G401 (cell line): ENCODE results near the gene TNC. TPM values are rescaled to one million over a fixed set of nuclear protein-coding genes. Genes with fewer than 3 reads are reported as not detected.

Source experiments
- DNase-seq: peaks from one replicate; pipeline ENCODE4 v3.0.0-alpha.2; 2015; ENCODE audit warnings: low spot score
- in situ Hi-C: cut with HindIII; loops from 2 replicates; pipeline ENCODE4 v1.10.0; 2016; ENCODE audit warnings: low sequenced_read_pairs, mixed read lengths
- total RNA-seq: library from RNA; depleted of rRNA; stranded (reverse); fragments of >200 nt; shearing (Covaris generic); gene quantifications from 2 replicates; pipeline ENCODE4 v1.2.3, GENCODE V29; 2014

Gene TNC
- total RNA-seq, 1 experiment from 2014 or later: not detected

GRCh38 chr9:115069302-115069701, 48.7 kb downstream of the TNC start:
- in situ Hi-C loops: no loop called here

GRCh38 chr9:115068031-115068430, 49.9 kb downstream of the TNC start:
- in situ Hi-C loops: no loop called here
- no peak for DNase-seq

More at GRCh38 chr9:115069302-115069701, 48.7 kb downstream of the TNC start:
- DNase-seq: no peak

DNA sequence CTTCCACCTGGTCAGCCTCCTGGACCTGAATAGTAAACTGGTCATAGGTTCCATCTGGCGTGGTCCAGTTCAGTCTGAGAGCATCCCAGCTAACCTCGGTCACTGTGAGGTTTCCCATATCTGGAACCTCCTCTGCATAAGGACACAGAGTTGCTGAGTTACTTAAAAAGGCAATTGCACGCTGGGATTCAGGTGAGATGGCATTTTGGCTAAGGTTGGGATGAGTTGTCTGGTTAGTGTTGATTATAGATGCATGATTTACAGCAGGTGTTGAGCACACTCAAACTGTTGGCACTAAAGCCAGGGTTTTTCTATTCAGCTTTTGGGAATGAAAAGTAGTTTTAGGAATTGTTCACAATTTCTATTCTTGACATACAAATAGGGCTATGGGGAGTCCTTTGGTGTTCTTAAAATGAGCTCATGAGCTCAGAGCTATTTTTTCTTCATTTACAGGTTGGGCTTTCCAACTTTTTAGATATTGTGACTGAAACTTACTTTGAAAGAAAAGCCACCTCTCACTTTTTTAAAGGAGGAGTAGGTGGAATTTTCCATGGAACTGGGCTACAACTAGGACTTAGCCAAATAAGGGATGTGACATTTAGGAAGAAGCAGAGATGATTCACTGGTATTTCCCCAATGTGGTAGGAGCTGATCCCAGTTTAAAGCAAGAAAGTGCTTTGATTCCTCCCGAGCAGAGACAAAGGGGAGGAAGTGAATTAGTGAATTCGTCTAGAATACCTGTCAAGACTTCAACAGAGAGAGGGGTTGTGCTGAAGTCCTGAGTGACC, 54.7 kb downstream of the TNC start:
- in situ Hi-C loops: no loop called here
- no peak for DNase-seq

DNA sequence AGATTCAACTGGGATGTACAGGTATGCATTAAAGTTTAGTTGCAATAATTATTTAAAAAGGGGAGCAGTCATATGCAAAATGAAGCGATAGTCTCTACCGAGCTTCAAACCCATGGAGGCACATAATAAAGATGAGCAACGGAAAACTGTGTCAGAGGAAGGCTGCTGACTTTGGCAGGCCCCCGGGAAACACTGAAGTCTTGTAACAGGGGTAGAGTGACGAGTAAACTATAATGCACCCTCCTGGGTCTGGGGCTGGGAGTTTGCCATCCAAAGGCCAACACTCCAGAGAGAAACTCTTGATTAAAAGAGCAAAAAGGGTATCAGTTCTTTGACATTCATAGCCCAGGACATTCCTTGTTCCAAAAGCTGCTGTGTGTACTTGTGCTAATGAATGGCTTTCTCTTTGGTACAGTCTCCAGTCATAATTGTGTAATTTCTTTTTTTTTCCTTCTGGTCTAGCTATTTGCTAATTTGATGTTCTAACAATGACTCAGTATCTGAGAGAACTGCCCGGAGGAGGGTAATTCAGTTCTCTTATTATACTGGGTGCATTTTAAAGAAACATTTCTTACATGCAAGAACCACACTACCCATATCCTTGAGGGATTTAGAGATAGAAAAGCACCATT, 59.2 kb downstream of the TNC start:
- DNase-seq: no peak

DNA sequence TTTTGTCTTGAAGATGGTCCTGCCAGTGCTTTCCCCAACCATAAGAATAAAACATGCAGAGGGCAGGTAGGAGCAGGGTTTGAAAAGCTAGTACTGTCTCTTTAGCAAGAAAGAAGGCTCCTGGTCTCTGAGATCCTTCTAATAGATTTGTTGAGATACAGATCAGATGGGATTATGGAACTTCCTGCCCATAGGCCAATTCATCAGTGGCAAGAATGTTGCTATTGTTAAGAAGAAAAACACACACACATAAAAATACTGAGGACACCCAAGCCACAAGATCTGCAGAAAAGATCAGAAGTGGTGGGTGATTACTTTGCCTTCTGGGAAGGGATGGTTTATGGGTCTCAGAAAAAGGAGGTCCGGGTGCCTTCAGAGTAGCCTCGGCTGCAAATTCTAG, 59.8 kb downstream of the TNC start:
- in situ Hi-C loops: no loop called here

More for the DNA sequence above, 59.2 kb downstream of the TNC start:
- in situ Hi-C loops: no loop called here

DNA sequence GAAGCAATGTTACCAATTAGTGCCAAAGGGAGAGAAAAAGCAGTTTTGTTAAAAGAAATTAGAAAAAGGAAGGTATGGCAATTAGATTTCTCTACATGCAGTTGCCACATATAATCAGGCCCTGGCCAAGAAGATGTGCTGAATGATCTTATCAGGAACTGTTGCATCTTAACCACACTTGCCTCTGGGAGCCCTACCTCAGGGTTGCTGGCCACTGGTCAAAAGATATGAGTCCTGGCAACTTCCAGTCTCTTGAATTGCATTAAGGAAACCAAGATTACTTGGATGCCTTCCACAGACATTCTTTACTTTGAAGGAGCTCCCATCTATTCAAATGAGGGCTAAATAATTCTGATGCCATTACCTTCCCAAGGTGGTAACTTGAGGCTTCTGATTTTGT, 60.4 kb downstream of the TNC start:
- no peak for DNase-seq

More for the DNA sequence above, 59.8 kb downstream of the TNC start:
- no peak for DNase-seq

GRCh38 chr9:115050002-115050490, 67.9 kb downstream of the TNC start:
- DNase-seq: no peak
- in situ Hi-C loops: no loop called here

More for the DNA sequence above, 60.4 kb downstream of the TNC start:
- in situ Hi-C loops: no loop called here

GRCh38 chr9:115046824-115047223, 71.1 kb downstream of the TNC start:
- DNase-seq: no peak
- in situ Hi-C loops: no loop called here

DNA sequence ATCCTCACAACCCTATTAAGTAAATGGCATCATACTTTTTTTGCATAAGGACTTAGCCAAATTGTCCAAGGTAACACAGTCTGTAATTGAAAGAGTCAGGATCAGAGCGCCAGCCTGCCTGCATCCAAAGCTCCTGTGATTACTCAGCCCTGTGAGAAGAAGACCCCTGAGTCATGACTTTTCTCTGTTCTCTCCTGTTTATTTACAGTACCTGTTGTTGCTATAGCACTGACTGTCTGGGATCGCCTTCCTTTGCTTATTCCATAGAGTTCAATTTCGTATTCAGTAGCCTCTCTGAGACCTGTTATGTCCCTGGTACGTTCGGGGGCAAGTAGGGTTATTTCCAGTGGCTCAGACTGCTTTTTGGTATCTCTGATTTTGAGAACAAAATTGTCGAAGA, 71.8 kb downstream of the TNC start:
- no peak for DNase-seq
- in situ Hi-C loops: no loop called here

DNA sequence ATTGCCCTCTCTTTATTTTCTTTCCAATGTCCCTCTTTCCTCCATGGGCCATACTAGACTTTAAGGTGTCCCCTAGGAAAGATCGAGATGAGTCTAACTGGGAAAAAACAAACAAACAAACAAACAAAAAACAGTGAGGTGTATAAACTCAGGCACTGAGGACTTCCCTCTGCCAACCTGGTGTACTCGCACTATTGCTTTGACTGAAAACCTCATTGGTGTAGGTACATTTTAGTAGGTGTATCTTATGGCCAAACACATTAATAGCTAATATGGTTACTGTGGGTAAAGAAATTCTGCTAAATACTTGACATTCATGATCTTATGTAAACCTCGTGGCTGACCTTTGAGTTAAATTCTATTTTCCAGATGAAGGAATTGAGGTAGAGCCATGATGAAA, 74.3 kb downstream of the TNC start:
- DNase-seq: no peak
- in situ Hi-C loops: no loop called here

DNA sequence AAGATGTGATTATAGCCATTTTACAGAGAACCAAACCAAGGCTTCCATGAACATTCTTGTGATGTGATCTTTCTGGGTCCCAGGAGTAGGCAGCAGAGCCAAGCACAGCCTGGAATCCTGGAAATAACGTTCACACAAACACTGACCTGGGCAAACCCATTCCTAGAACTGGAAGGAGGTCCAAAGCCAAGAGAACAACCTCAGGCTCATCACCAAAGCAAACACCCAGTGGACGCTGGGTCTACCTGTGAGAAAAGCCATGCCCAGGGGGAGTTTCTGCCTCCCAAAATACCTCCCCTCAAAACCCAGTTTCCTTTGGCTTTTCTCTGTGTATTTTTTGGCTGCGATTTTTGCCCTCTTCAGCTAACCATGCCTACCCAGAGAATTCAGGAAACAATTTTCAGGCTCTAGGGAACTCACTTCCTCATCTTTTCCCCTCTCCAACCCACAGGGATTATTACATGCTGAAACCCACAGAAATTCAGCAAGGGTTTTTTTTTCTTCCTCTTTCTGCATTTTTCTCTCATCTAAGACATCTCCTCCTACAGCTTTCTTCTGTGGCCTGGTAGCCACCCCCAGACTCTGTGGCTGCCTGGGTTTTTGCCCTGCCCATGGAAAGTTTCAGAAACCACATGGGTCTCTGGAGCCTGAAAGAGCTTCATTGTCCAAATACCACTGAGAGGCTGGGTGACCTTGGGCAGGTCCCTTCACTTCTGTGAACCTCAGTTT, 75.0 kb downstream of the TNC start:
- no peak for DNase-seq
- in situ Hi-C loops: no loop called here

DNA sequence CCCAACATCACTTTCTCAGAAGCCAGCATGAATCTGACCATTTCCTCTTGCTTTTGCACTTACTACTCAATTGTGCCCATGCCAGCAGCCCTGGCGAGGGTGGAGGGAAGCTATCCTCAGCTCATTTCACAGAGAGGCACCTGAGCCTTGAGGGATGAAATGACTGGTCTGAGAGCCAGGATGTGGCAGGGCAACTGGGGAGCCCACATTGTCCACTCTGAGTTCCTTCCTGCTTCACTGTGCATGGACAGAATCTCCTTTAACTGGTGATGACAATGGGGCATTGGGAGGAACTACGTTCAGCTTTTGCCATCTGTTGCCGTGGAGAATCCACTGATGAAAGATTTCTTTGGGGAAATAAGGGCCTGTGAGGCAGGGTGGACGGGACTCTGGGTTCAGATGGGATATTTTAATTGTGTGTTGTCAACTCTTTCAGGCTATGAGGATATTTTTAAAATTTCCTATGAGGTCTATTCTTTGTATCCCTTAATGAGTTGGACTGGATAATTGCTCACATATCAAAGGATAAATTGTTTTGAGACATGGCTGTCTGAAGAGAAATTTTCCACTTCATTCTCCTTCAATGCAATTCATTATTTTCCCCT, 78.3 kb downstream of the TNC start:
- DNase-seq: no peak
- in situ Hi-C loops: no loop called here

GRCh38 chr9:115038178-115038577, 79.8 kb downstream of the TNC start:
- no peak for DNase-seq
- in situ Hi-C loops: no loop called here

GRCh38 chr9:115036691-115037090, 81.3 kb downstream of the TNC start:
- in situ Hi-C loops: no loop called here
- DNase-seq: no peak

- no peak for DNase-seq
Measured at GRCh38 chr9:115035841-115036612, 81.9 kb downstream of the TNC start.

DNA sequence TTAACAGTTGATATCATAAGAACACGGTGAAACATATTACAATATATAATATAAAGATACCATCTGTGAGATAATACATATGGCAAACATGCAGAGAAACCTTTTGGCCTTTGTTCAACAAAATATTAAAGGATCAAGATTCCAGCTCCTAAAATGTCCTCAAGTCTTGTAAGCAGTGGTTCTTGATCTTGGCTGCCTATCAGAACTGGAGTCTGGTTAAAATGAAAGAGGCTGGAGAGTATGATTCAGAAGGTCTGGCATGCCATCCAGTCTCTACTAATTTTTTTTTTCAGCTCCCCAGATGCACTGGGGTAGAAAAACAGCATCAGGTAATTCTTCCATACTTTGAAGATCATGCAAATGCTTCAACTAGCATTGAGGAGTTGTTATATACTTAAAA, 83.2 kb downstream of the TNC start:
- DNase-seq: no peak
- in situ Hi-C loops: no loop called here

More at GRCh38 chr9:115035841-115036612, 81.9 kb downstream of the TNC start:
- in situ Hi-C loops: no loop called here

GRCh38 chr9:115033800-115034199, 84.2 kb downstream of the TNC start:
- DNase-seq: no peak
- in situ Hi-C loops: no loop called here

DNA sequence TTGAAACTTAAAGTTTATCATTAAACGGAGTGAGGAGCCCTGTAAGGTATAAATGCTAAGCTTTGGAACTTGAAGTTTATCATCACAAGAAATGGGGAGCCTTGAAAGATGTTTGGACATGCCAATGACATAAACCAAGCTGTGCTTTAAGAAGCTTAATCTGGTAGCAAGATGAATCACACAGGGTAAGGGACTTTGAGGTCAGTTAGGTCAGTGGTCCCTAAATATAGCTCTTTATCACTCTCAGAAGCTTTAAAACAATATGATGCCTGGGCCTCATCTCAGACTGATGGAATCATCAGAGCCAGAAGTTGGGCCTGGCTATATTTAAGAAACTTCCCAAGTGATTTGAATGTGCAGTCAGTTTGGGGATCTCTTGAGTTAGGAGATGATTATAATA, 85.7 kb downstream of the TNC start:
- in situ Hi-C loops: no loop called here
- DNase-seq: no peak

- in situ Hi-C loops: no loop called here
- no peak for DNase-seq
Measured at GRCh38 chr9:115030006-115030405, 88.0 kb downstream of the TNC start.
